ENCODE measurements around the gene ASGR1.
"Not testable (repeated sequence)": the region's sequence is repeated elsewhere in the genome, so short reads cannot be mapped to it uniquely, and the experiment has no call there.

The ASGR1 gene

GRCh38 chr17:7130621-7131422 lies 48.3 kb downstream of the ASGR1 start:
- DNase-seq (no peak), ATAC-seq (ENCODE audit: insufficient read depth, low read depth) (no peak)
- H4K20me1 ChIP-seq (ENCODE audit: insufficient read depth, low read length): no peaks in the 10 kb centered on the region
- H3K27ac ChIP-seq (ENCODE audit: low read length): no peak overlapping the region
- no peaks in the 10 kb centered on the region for H3K79me2 ChIP-seq (ENCODE audit: insufficient read depth, low read length)
- H3K36me3 ChIP-seq (ENCODE audit: insufficient read depth, low read length): no peaks in the 10 kb centered on the region
- no peak overlapping the region for H3K4me3 ChIP-seq (ENCODE audit: low read depth in 1 of 2, low read length in 2 of 2)
- H3K4me1 ChIP-seq (ENCODE audit: insufficient read depth, low read length): no peaks in the 10 kb centered on the region
- H3K4me2 ChIP-seq (ENCODE audit: insufficient read depth, low read length): no peak overlapping the region
- no peak overlapping the region for H3K9ac ChIP-seq (ENCODE audit: low read depth, low read length)
- peaks cover 8% of the 10 kb centered on the region for H3K27me3 ChIP-seq (ENCODE audit: insufficient read depth, low read length, poor library complexity)
- no peak overlapping the region for H2AFZ ChIP-seq (ENCODE audit: low read depth, low read length)
- H3K9me3 ChIP-seq (ENCODE audit: insufficient read depth, low read length, severe bottlenecking): no peaks in the 10 kb centered on the region
- no peak for TF ChIP-seq EZH2 (IDR thresholded peaks at IDR 0.05; ENCODE audit: borderline replicate concordance, low read depth, low read length, severe bottlenecking)
- TF ChIP-seq CTCF (IDR thresholded peaks at IDR 0.05; ENCODE audit: borderline replicate concordance, extremely low read depth, low read length, poor library complexity, severe bottlenecking): no peak

DNA sequence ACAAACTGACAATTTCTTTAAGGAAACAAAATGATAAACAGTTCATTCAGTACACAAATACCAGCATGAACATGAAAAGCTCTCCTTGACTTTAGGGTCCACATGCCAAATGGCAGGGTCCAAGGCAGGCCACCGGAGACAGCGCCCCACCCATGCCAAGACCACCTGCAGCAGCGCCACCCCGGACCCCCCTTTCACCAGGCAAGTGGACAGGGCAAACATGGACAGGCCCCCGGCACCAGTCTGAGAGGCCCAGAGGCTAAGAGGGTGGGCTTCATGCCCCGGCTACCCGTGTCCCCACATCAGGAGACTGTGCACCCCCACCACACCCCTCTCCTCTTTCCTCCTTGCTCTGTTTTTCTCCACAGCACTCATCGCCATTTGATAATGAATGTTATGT lies 49.9 kb downstream of the ASGR1 start:
- Histone ChIP-seq H3K4me1 (ENCODE audit: insufficient read depth, low read length) (no peaks in the 10 kb centered on the region), H4K20me1 (ENCODE audit: insufficient read depth, low read length) (no peaks in the 10 kb centered on the region), H3K36me3 (ENCODE audit: insufficient read depth, low read length) (no peaks in the 10 kb centered on the region), H3K27me3 (ENCODE audit: insufficient read depth, low read length, poor library complexity) (peaks cover 8% of the 10 kb centered on the region), H3K79me2 (ENCODE audit: insufficient read depth, low read length) (no peaks in the 10 kb centered on the region), H3K4me3 (ENCODE audit: low read depth in 1 of 2, low read length in 2 of 2) (no peak overlapping the region), H3K4me2 (ENCODE audit: insufficient read depth, low read length) (no peak overlapping the region), H3K9ac (ENCODE audit: low read depth, low read length) (no peak overlapping the region), H3K9me3 (ENCODE audit: insufficient read depth, low read length, severe bottlenecking) (no peaks in the 10 kb centered on the region), H3K27ac (ENCODE audit: low read length) (no peak overlapping the region), H2AFZ (ENCODE audit: low read depth, low read length) (no peak overlapping the region)
- no peak for DNase-seq
- TF ChIP-seq CTCF (IDR thresholded peaks at IDR 0.05; ENCODE audit: borderline replicate concordance, extremely low read depth, low read length, poor library complexity, severe bottlenecking) (no peak), EZH2 (IDR thresholded peaks at IDR 0.05; ENCODE audit: borderline replicate concordance, low read depth, low read length, severe bottlenecking) (no peak)
- ATAC-seq (ENCODE audit: insufficient read depth, low read depth): no peak

GRCh38 chr17:7128160-7128559 lies 51.0 kb downstream of the ASGR1 start:
- ATAC-seq (ENCODE audit: insufficient read depth, low read depth) (no peak), DNase-seq (no peak)
- H3K36me3 ChIP-seq (ENCODE audit: insufficient read depth, low read length): no peaks in the 10 kb centered on the region
- H3K9me3 ChIP-seq (ENCODE audit: insufficient read depth, low read length, severe bottlenecking): no peaks in the 10 kb centered on the region
- no peaks in the 10 kb centered on the region for H3K79me2 ChIP-seq (ENCODE audit: insufficient read depth, low read length)
- H3K9ac ChIP-seq (ENCODE audit: low read depth, low read length): no peak overlapping the region
- TF ChIP-seq EZH2 (IDR thresholded peaks at IDR 0.05; ENCODE audit: borderline replicate concordance, low read depth, low read length, severe bottlenecking) (no peak), CTCF (IDR thresholded peaks at IDR 0.05; ENCODE audit: borderline replicate concordance, extremely low read depth, low read length, poor library complexity, severe bottlenecking) (no peak)
- H3K4me3 ChIP-seq (ENCODE audit: low read depth in 1 of 2, low read length in 2 of 2): no peak overlapping the region
- H3K4me2 ChIP-seq (ENCODE audit: insufficient read depth, low read length): no peak overlapping the region
- H4K20me1 ChIP-seq (ENCODE audit: insufficient read depth, low read length): no peaks in the 10 kb centered on the region
- no peak overlapping the region for H3K27ac ChIP-seq (ENCODE audit: low read length)
- no peak overlapping the region for H2AFZ ChIP-seq (ENCODE audit: low read depth, low read length)
- peaks cover 6% of the 10 kb centered on the region for H3K27me3 ChIP-seq (ENCODE audit: insufficient read depth, low read length, poor library complexity)
- H3K4me1 ChIP-seq (ENCODE audit: insufficient read depth, low read length): no peaks in the 10 kb centered on the region

GRCh38 chr17:7127501-7127900 lies 51.7 kb downstream of the ASGR1 start:
- not testable (repeated sequence) for ATAC-seq (ENCODE audit: insufficient read depth, low read depth); H3K4me3 ChIP-seq (ENCODE audit: low read depth in 1 of 2, low read length in 2 of 2); H2AFZ ChIP-seq (ENCODE audit: low read depth, low read length); DNase-seq; H3K27me3 ChIP-seq (ENCODE audit: insufficient read depth, low read length, poor library complexity); H3K4me1 ChIP-seq (ENCODE audit: insufficient read depth, low read length); H3K36me3 ChIP-seq (ENCODE audit: insufficient read depth, low read length); H3K9ac ChIP-seq (ENCODE audit: low read depth, low read length); H4K20me1 ChIP-seq (ENCODE audit: insufficient read depth, low read length); H3K4me2 ChIP-seq (ENCODE audit: insufficient read depth, low read length); H3K9me3 ChIP-seq (ENCODE audit: insufficient read depth, low read length, severe bottlenecking); H3K79me2 ChIP-seq (ENCODE audit: insufficient read depth, low read length); H3K27ac ChIP-seq (ENCODE audit: low read length)

GRCh38 chr17:7126386-7126785 lies 52.8 kb downstream of the ASGR1 start:
- not testable (repeated sequence) for H3K4me2 ChIP-seq (ENCODE audit: insufficient read depth, low read length); H3K4me1 ChIP-seq (ENCODE audit: insufficient read depth, low read length); H3K9ac ChIP-seq (ENCODE audit: low read depth, low read length); H2AFZ ChIP-seq (ENCODE audit: low read depth, low read length); H3K9me3 ChIP-seq (ENCODE audit: insufficient read depth, low read length, severe bottlenecking); H3K36me3 ChIP-seq (ENCODE audit: insufficient read depth, low read length); ATAC-seq (ENCODE audit: insufficient read depth, low read depth); DNase-seq; H3K27ac ChIP-seq (ENCODE audit: low read length); H3K4me3 ChIP-seq (ENCODE audit: low read depth in 1 of 2, low read length in 2 of 2); H3K79me2 ChIP-seq (ENCODE audit: insufficient read depth, low read length); H4K20me1 ChIP-seq (ENCODE audit: insufficient read depth, low read length); H3K27me3 ChIP-seq (ENCODE audit: insufficient read depth, low read length, poor library complexity)

All from DND-41 (cell line).